GM23248 (cell line): ENCODE results near the gene HMGN1. TPM values are rescaled to one million over a fixed set of nuclear protein-coding genes. Genes with fewer than 3 reads are reported as not detected.

ENCODE experiments used
- DNase-seq: peaks from one replicate; pipeline ENCODE4 v3.0.0-alpha.2; 2015
- H2AFZ ChIP-seq: fragments of 200-600 bp; sonication (generic); 2 replicates; pipeline ENCODE4 v1.6.1; 2016; ENCODE audit warnings: antibody characterized with exemption
- H3F3A ChIP-seq: fragments of 200-600 bp; sonication (generic); 2 replicates; pipeline ENCODE4 v1.6.1; 2016; ENCODE audit warnings: mild to moderate bottlenecking, antibody characterized with exemption, mixed run types; ENCODE audit not compliant: insufficient read depth
- H3K27ac ChIP-seq: fragments of 200-600 bp; sonication (generic); 2 replicates; pipeline ENCODE4 v1.5.1; 2016; ENCODE audit warnings: mild to moderate bottlenecking
- H3K27me3 ChIP-seq: fragments of 200-600 bp; sonication (generic); replicated peaks from 2 replicates; pipeline ENCODE4 v1.6.1; 2016; ENCODE audit warnings: mild to moderate bottlenecking; ENCODE audit not compliant: insufficient read depth
- H3K36me3 ChIP-seq: fragments of 200-600 bp; sonication (generic); 2 replicates; pipeline ENCODE4 v1.6.1; 2016; ENCODE audit warnings: low read depth, mild to moderate bottlenecking
- H3K4me1 ChIP-seq: fragments of 200-600 bp; sonication (generic); 2 replicates; pipeline ENCODE4 v1.6.1; 2016; ENCODE audit warnings: mild to moderate bottlenecking; ENCODE audit not compliant: insufficient read depth
- H3K4me2 ChIP-seq: fragments of 200-600 bp; sonication (generic); one replicate; pipeline ENCODE4 v1.6.1; 2016; ENCODE audit warnings: mild to moderate bottlenecking; ENCODE audit not compliant: unreplicated experiment
- H3K4me3 ChIP-seq: fragments of 200-600 bp; sonication (generic); 2 replicates; pipeline ENCODE4 v1.5.1; 2016; ENCODE audit warnings: mild to moderate bottlenecking
- H3K79me2 ChIP-seq: fragments of 200-600 bp; sonication (generic); 2 replicates; pipeline ENCODE4 v1.6.1; 2016; ENCODE audit warnings: mild to moderate bottlenecking; ENCODE audit not compliant: insufficient read depth
- H3K9ac ChIP-seq: fragments of 200-600 bp; sonication (generic); 2 replicates; pipeline ENCODE4 v1.6.1; 2016; ENCODE audit warnings: mild to moderate bottlenecking
- H3K9me2 ChIP-seq: fragments of 200-600 bp; sonication (generic); 2 replicates; pipeline ENCODE4 v1.6.1; 2016; ENCODE audit warnings: mixed run types, mild to moderate bottlenecking, moderate library complexity; ENCODE audit not compliant: insufficient read depth
- H3K9me3 ChIP-seq: fragments of 200-600 bp; sonication (generic); one replicate; pipeline ENCODE4 v1.6.1; 2017; ENCODE audit warnings: low read depth
- H4K20me1 ChIP-seq: fragments of 200-600 bp; sonication (generic); 2 replicates; pipeline ENCODE4 v1.6.0; 2016; ENCODE audit not compliant: insufficient read depth
- EZH2 ChIP-seq: fragments of 200-600 bp; sonication (generic); IDR thresholded peaks from 2 replicates; pipeline ENCODE4 v1.6.1; 2018; ENCODE audit warnings: antibody characterized with exemption, mild to moderate bottlenecking; ENCODE audit not compliant: insufficient read depth, poor library complexity, severe bottlenecking
- EZH2phosphoT487 ChIP-seq: fragments of 200-600 bp; sonication (generic); IDR thresholded peaks from 2 replicates; pipeline ENCODE4 v1.6.1; 2018; ENCODE audit warnings: antibody characterized with exemption, moderate library complexity, mild to moderate bottlenecking, low read depth; ENCODE audit not compliant: insufficient read depth
- WGBS, 2 experiments: methylation state at CpG; one replicate each; pipeline ENCODE4 v1.1.6; 2015 to 2017; ENCODE audit warnings: low lambda C conversion rate in 2 of 2, low coverage in 1 of 2; ENCODE audit errors: missing lambda C conversion rate in 2 of 2; 5-methylcytosine and 5-hydroxymethylcytosine counted together
- in situ Hi-C: fragments of 300-500 bp; cut with MboI; formaldehyde crosslinking; loops from 2 replicates; pipeline ENCODE4 v1.15.0; 2020
- polyA plus RNA-seq: library from polyadenylated mRNA; unstranded; fragments of >200 nt; fragmentation: Nextera tagmentation; extraction: Ambion mirVana; gene quantifications from 2 replicates; pipeline ENCODE4 v1.2.1, GENCODE V29; 2016
- total RNA-seq: library from RNA; depleted of rRNA; stranded (reverse); fragments of >200 nt; shearing (Covaris generic); gene quantifications from 2 replicates; pipeline ENCODE4 v1.2.3, GENCODE V29; 2014

The HMGN1 gene
- total and polyA plus RNA-seq, 2 experiments from 2014 or later: 192 to 349 TPM

DNA sequence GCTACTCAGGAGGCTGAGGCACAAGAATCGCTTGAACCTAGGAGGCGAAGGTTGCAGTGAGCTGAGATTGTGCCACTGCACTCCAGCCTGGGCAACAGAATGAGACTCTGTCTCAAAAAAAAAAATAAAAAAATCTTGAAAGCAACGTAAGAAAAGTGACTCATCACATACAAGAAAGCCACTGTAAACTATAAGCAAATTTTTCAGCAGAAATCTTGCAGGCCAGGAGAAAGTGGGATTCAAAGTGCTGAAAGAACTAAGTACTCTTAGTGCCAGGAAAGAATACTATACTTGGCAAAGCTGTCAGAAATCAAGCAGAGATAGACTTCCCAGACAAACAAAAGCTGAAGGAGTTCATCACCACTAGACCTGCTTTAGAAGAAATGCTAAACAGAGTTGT lies 4.4 kb upstream of the HMGN1 start:
- Histone ChIP-seq H3K4me3 (no peak overlapping the region), H3K36me3 (no peaks in the 10 kb centered on the region), H3K79me2 (no peaks in the 10 kb centered on the region; the same call in 1 of the 2 replicates), H3K4me1 (no peaks in the 10 kb centered on the region; the same call in 1 of the 2 replicates), H3K9me2 (no peaks in the 10 kb centered on the region), H3K27ac (no peak overlapping the region), H3F3A (no peaks in the 10 kb centered on the region), H3K4me2 (no peak overlapping the region), H3K9me3 (no peaks in the 10 kb centered on the region), H2AFZ (0 out of 2 replicates have a peak overlapping the region, but pooled peaks have one; percentile 20), H3K9ac (no peak overlapping the region), H3K27me3 (no peaks in the 10 kb centered on the region), H4K20me1 (no peaks in the 10 kb centered on the region)
- TF ChIP-seq EZH2phosphoT487 (no peak), EZH2 (no peak)
- in situ Hi-C loops: no loop called here
- DNase-seq: peak; percentile 46
- whole genome bisulfite sequencing, 2 experiments: 63 to 64% methylated on average over 3 of the region's 3 CpGs

DNA sequence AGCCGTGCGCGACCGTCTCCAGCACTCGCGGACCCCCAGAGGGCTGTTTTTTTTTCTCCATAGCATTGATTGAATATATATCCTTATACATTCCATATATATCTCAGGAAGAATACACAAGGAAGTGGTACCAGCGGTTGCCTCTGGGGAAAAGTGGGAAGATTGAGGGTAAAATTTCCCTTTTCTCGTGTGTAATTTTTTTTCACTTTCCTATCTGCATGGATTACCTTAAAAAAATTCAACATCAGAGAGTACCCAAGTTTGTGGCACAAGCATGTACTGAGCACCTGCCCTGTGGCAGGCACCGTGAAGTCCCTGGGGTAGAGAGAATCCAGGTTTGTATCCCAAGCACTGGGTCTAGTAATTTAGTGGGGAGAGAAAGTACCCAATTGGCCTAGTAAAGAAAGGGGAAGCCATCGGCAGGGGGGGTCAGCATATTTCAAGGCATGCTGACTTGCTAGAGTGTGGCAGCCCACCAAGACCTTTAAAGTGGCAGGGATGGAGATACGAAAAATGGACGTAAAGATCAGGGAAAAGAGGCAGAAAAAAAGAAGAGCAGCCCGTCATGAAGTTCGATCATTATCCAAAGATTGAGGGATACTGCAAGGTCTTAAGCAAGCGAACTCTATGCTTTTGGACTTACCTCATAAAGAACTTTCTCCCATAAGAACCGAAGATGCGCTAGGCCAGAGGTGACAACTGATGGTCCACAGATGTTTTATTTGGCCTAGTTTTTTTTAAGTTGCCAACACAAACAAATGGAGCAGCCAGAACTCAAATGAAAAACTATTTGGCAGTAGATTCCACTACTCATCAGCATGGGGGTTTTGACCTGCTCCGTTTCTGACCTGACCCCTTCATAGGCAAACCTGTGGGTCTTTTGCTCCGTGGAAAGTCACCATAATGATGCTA lies 1.5 kb upstream of the HMGN1 start:
- Histone ChIP-seq H3K9me2 (no peaks in the 10 kb centered on the region), H3K9ac (peak overlapping the region; percentile 78), H3K9me3 (no peaks in the 10 kb centered on the region), H3F3A (no peaks in the 10 kb centered on the region), H3K27me3 (no peaks in the 10 kb centered on the region), H3K27ac (peak overlapping the region; percentile 69), H3K4me1 (peaks cover 19% of the 10 kb centered on the region), H2AFZ (peak overlapping the region; percentile 97), H4K20me1 (no peaks in the 10 kb centered on the region), H3K79me2 (peaks cover 29% of the 10 kb centered on the region), H3K4me3 (peak overlapping the region; percentile 75), H3K4me2 (peak overlapping the region; percentile 74), H3K36me3 (peaks cover 17% of the 10 kb centered on the region)
- 57 to 65% methylated on average over 19 of the region's 19 CpGs for WGBS, 2 experiments
- TF ChIP-seq EZH2phosphoT487 (no peak), EZH2 (no peak)
- in situ Hi-C loops: no loop called here
- no peak for DNase-seq

DNA sequence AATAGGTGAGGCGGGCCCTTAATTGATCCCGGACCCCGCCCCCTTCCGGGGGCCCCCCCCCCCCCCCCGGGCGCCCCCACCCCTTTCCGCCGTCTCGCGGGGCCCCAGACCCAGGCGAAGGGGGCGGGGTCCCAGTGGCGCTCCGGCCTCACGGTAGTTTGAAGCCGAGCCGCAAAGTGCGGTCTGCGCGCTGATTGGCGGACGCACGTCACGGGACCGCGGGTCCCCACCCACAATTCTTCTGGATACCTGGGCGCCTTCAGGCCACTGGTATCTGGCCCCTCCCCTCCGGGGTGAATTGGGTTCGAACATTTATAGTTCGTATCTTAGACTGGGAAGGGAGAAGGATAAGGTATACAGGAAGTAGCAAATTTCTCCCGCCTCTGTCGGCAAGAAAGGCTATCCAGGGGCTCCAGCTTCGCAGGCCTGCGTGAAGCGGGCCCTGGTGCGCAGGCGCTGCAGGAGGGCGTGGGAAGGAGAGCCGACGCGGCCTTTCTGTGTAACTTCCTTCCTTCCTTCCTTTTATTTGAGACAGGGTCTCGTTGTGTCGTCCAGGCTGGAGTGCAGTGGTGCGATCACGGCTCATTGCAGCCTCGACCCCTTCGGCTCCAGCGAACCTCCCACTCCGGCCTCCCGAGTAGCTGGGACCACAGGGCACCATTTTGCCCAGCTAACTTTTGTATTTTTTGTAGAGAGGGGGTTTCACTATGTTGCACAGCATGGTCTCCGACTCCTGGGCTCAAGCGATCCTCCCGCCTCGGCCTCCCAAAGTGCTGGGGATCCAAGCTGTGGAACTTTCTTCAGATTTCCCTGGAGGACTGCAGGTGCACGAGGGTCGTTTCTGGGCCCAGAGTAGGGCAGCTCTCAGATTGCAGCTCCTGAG lies 564 bp upstream of the HMGN1 start:
- peaks cover 38% of the 10 kb centered on the region for H3K79me2 ChIP-seq
- H3K27me3 ChIP-seq: no peaks in the 10 kb centered on the region
- DNase-seq: peak; percentile 98
- no peaks in the 10 kb centered on the region for H4K20me1 ChIP-seq
- WGBS, 2 experiments: 7% methylated on average over 51 to 53 of the region's 56 CpGs
- peak overlapping the region; percentile 69 for H3K27ac ChIP-seq
- H3F3A ChIP-seq: no peaks in the 10 kb centered on the region
- peaks cover 26% of the 10 kb centered on the region for H3K36me3 ChIP-seq
- H3K4me3 ChIP-seq: peak overlapping the region; percentile 75
- H2AFZ ChIP-seq: peak overlapping the region; percentile 97
- TF ChIP-seq EZH2phosphoT487 (no peak), EZH2 (no peak)
- in situ Hi-C loops: no loop called here
- H3K9me2 ChIP-seq: no peaks in the 10 kb centered on the region
- H3K4me2 ChIP-seq: peak overlapping the region; percentile 74
- peaks cover 19% of the 10 kb centered on the region for H3K4me1 ChIP-seq
- peak overlapping the region; percentile 78 for H3K9ac ChIP-seq
- no peaks in the 10 kb centered on the region for H3K9me3 ChIP-seq

DNA sequence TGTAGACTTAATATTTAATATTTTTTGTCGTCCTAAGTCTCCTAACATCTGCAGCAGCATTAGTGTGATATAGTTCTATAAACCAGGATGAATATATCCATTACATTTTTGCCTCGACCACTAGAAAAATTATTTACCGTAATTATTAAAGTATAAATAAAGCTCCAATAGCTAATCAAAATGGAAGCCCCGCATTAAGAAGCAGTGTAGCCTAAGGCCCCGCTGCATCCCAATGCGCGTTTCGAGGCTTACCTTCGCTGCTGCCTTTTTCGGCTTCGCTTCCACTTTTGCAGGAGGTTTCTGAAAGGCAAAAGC lies 891 bp downstream of the HMGN1 start:
- WGBS, 2 experiments: 2% methylated on average over 11 of the region's 11 CpGs
- Histone ChIP-seq H3K4me3 (peak overlapping the region; percentile 91), H2AFZ (peak overlapping the region; percentile 71), H3K4me2 (peak overlapping the region; percentile 93), H3K27me3 (no peaks in the 10 kb centered on the region), H3K9me2 (no peaks in the 10 kb centered on the region), H3K9ac (peak overlapping the region; percentile 90), H3K79me2 (peaks cover 49% of the 10 kb centered on the region), H3F3A (no peaks in the 10 kb centered on the region), H4K20me1 (no peaks in the 10 kb centered on the region), H3K36me3 (peaks cover 38% of the 10 kb centered on the region), H3K9me3 (no peaks in the 10 kb centered on the region), H3K27ac (peak overlapping the region; percentile 82), H3K4me1 (peaks cover 19% of the 10 kb centered on the region)
- TF ChIP-seq EZH2 (no peak), EZH2phosphoT487 (no peak)
- DNase-seq: no peak
- in situ Hi-C loops: no loop called here
